RWPE2 (cell line): ENCODE results near the gene FCRLA.

Source experiments
- ATAC-seq: fragments of 200-7000 bp; cut with Tn5 transposase; 3 replicates; pipeline ENCODE4 v1.9.1; 2021; ENCODE audit warnings: low read depth
- DNase-seq: peaks from one replicate; pipeline ENCODE4 v3.0.0-alpha.2; 2020; ENCODE audit warnings: low spot score
- H3K27ac ChIP-seq: fragments of 450-650 bp; 2 replicates; pipeline ENCODE4 v1.5.1; 2017; ENCODE audit warnings: mild to moderate bottlenecking; ENCODE audit not compliant: poor library complexity, severe bottlenecking
- H3K27me3 ChIP-seq: fragments of 250-450 bp; sonication (Bioruptor Pico); 2 replicates; pipeline ENCODE4 v1.5.1; 2021; ENCODE audit warnings: mild to moderate bottlenecking, moderate library complexity; ENCODE audit not compliant: insufficient read depth, poor library complexity, severe bottlenecking
- H3K36me3 ChIP-seq: fragments of 250-450 bp; sonication (Bioruptor Pico); 2 replicates; pipeline ENCODE4 v1.5.1; 2020; ENCODE audit warnings: low read depth, mild to moderate bottlenecking, moderate library complexity
- H3K4me1 ChIP-seq: fragments of 250-450 bp; sonication (Bioruptor Pico); 2 replicates; pipeline ENCODE4 v1.5.1; 2021; ENCODE audit warnings: mild to moderate bottlenecking, moderate library complexity; ENCODE audit not compliant: insufficient read depth, poor library complexity, severe bottlenecking
- H3K4me3 ChIP-seq: fragments of 250-450 bp; sonication (Bioruptor Pico); 2 replicates; pipeline ENCODE4 v1.5.1; 2021; ENCODE audit warnings: mild to moderate bottlenecking, moderate library complexity; ENCODE audit not compliant: severe bottlenecking
- H3K9me3 ChIP-seq: fragments of 250-450 bp; sonication (Bioruptor Pico); 2 replicates; pipeline ENCODE4 v1.5.1; 2021; ENCODE audit warnings: mild to moderate bottlenecking, moderate library complexity; ENCODE audit not compliant: severe bottlenecking
- TF ChIP-seq, protein P1 (sequence below): fragments of 450-650 bp; IDR thresholded peaks from one replicate; pipeline ENCODE4 v1.5.1; 2017; ENCODE audit warnings: mild to moderate bottlenecking, moderate library complexity; ENCODE audit not compliant: poor library complexity, severe bottlenecking

FCRLA gene

GRCh38 chr1:161739865-161740566 is 33.0 kb downstream of the FCRLA start:
- DNase-seq (no peak), ATAC-seq (no peak)
- Histone ChIP-seq H3K27ac (no peak overlapping the region), H3K9me3 (no peaks in the 10 kb centered on the region), H3K36me3 (no peaks in the 10 kb centered on the region), H3K4me1 (peaks cover 25% of the 10 kb centered on the region), H3K4me3 (no peak overlapping the region), H3K27me3 (no peaks in the 10 kb centered on the region)
- TF ChIP-seq, protein P1, sequence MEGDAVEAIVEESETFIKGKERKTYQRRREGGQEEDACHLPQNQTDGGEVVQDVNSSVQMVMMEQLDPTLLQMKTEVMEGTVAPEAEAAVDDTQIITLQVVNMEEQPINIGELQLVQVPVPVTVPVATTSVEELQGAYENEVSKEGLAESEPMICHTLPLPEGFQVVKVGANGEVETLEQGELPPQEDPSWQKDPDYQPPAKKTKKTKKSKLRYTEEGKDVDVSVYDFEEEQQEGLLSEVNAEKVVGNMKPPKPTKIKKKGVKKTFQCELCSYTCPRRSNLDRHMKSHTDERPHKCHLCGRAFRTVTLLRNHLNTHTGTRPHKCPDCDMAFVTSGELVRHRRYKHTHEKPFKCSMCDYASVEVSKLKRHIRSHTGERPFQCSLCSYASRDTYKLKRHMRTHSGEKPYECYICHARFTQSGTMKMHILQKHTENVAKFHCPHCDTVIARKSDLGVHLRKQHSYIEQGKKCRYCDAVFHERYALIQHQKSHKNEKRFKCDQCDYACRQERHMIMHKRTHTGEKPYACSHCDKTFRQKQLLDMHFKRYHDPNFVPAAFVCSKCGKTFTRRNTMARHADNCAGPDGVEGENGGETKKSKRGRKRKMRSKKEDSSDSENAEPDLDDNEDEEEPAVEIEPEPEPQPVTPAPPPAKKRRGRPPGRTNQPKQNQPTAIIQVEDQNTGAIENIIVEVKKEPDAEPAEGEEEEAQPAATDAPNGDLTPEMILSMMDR, result no peak

- Histone ChIP-seq H3K9me3 (no peaks in the 10 kb centered on the region), H3K27ac (no peak overlapping the region), H3K4me1 (peaks cover 18% of the 10 kb centered on the region), H3K36me3 (no peaks in the 10 kb centered on the region), H3K27me3 (no peaks in the 10 kb centered on the region), H3K4me3 (no peak overlapping the region)
- ATAC-seq (no peak), DNase-seq (no peak)
- TF ChIP-seq, protein P1, result no peak
These were observed 33.9 kb downstream of the FCRLA start for GRCh38 chr1:161740921-161741320.

DNA sequence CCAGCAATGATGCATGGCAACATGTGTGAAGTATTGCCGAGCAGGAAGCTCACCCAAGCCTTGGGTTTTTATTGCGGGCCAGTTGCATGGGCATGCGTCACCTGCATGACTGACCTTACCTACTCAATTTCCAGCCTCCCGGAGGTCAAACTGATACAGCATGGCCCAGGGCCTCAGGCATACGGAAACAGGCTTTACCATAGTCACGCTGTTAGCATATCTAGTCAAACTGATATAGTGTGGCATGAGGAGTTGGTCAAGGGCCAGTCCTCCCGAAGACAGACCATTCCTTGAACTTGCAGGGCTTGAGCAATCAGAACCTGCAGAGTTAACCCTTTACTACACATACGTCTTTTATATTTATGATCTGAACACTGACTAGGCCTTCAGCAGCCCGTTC is 36.2 kb downstream of the FCRLA start:
- no peaks in the 10 kb centered on the region for H3K27me3 ChIP-seq
- H3K4me3 ChIP-seq, result no peak overlapping the region
- ATAC-seq (no peak), DNase-seq (no peak)
- H3K36me3 ChIP-seq, result no peaks in the 10 kb centered on the region
- H3K9me3 ChIP-seq, result no peaks in the 10 kb centered on the region
- TF ChIP-seq, protein P1, result no peak
- peaks cover 5% of the 10 kb centered on the region for H3K4me1 ChIP-seq
- H3K27ac ChIP-seq, result peak overlapping the region; percentile 8

DNA sequence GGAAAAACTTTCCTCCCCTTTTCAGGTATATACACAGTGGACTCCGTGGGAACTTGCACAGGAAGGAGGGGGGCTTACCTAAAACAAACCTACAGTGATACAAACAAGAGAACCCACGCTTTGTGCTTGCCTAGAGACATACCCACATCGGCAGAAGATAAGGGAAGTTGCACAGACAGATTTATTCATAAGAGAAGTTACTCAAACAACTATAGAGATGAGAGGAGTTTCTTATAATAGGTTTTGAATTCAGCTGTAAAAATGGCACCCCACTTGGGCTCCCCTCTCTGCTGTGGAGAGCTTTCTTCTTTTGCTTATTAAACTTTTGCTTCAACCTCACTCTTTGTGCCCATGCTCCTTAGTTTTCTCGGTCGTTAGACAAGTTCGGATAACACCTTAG is 40.8 kb downstream of the FCRLA start:
- DNase-seq (no peak), ATAC-seq (no peak)
- no peak overlapping the region for H3K27ac ChIP-seq
- no peaks in the 10 kb centered on the region for H3K9me3 ChIP-seq
- TF ChIP-seq, protein P1, result no peak
- H3K4me1 ChIP-seq, result peaks cover 16% of the 10 kb centered on the region
- H3K4me3 ChIP-seq, result no peak overlapping the region
- H3K27me3 ChIP-seq, result no peaks in the 10 kb centered on the region
- peaks cover 19% of the 10 kb centered on the region for H3K36me3 ChIP-seq
